Endothelial cell of umbilical vein (primary cell): ENCODE measurements around the gene PTGIR. TPM values are rescaled to one million over a fixed set of nuclear protein-coding genes. Genes with fewer than 3 reads are reported as not detected.

Experiments
- BruUV-seq: library from RNA; stranded (reverse); fragments of 400-500 nt; replicated peaks from 2 replicates; lab custom pipeline; 2021; lab: Mats Ljungman, UMichigan
- CTCF ChIA-PET: fragments of 300-600, 350-600 bp; sonication (Branson Sonifier 250); formaldehyde crosslinking; loops from one replicate; lab custom pipeline; 2021; ENCODE audit warnings: antibody characterized with exemption, inconsistent platforms; lab: Charles Lee
- POLR2A ChIA-PET: fragments of 300-600, 350-600 bp; sonication (Branson Sonifier 250); formaldehyde crosslinking; loops from one replicate; lab custom pipeline; 2021; ENCODE audit warnings: antibody characterized with exemption, inconsistent platforms; lab: Charles Lee
- DNase-seq: peaks from one replicate; pipeline ENCODE4 v3.0.0-alpha.2; 2011; ENCODE audit warnings: low read depth, low spot score
- FAIRE-seq: peaks from 2 replicates; lab custom pipeline; 2011; peaks lifted over from hg19 to GRCh38; lab: Jason Lieb, UNC
- H2AFZ ChIP-seq: 2 replicates; pipeline ENCODE4 v1.6.0; 2012; ENCODE audit warnings: low read depth, low read length, control low read depth, inconsistent platforms
- H3K27ac ChIP-seq: 2 replicates; pipeline ENCODE4 v1.5.1; 2011; ENCODE audit warnings: low read depth, mild to moderate bottlenecking, control low read depth, low read length, moderate library complexity; ENCODE audit not compliant: insufficient read depth
- H3K27me3 ChIP-seq, 2 experiments: 2 replicates each; pipeline versions ENCODE4 v1.6.0 to v1.6.1; 2011; ENCODE audit warnings: low read length in 2 of 2, mixed read lengths in 1 of 2; ENCODE audit not compliant: control insufficient read depth in 2 of 2, insufficient read depth in 2 of 2
- H3K36me3 ChIP-seq, 2 experiments: 2 replicates in 1 of 2; 3 replicates in 1 of 2; pipeline ENCODE4 v1.5.1; 2011; ENCODE audit warnings: low read length in 2 of 2, mild to moderate bottlenecking in 1 of 2, moderate library complexity in 1 of 2; ENCODE audit not compliant: control insufficient read depth in 2 of 2, insufficient read depth in 2 of 2; ENCODE audit errors: extremely low read depth in 1 of 2
- H3K4me1 ChIP-seq: 3 replicates; pipeline ENCODE4 v1.5.1; 2011; ENCODE audit warnings: mild to moderate bottlenecking, low read length; ENCODE audit not compliant: control insufficient read depth, insufficient read depth; ENCODE audit errors: extremely low read depth
- H3K4me2 ChIP-seq: 2 replicates; pipeline ENCODE4 v1.6.1; 2011; ENCODE audit warnings: low read length, control low read depth, mixed read lengths; ENCODE audit not compliant: insufficient read depth
- H3K4me3 ChIP-seq, 3 experiments: fragments of 200-600 bp in 1 of 3; sonication (generic), shearing (Covaris generic) in 1 of 3; replicated peaks in 1 of 3; 2 replicates each; pipeline ENCODE4 v1.5.1; 2011 to 2016; ENCODE audit warnings: control low read depth in 3 of 3, low read length in 3 of 3, mild to moderate bottlenecking in 2 of 3, inconsistent platforms in 1 of 3, low read depth in 1 of 3, moderate library complexity in 1 of 3; ENCODE audit not compliant: insufficient read depth in 1 of 3
- H3K79me2 ChIP-seq: 2 replicates; pipeline ENCODE4 v1.6.0; 2012; ENCODE audit warnings: low read length, inconsistent platforms; ENCODE audit not compliant: control insufficient read depth, insufficient read depth
- H3K9ac ChIP-seq: replicated peaks from 2 replicates; pipeline ENCODE3; 2011; ENCODE audit warnings: low read length, control low read depth; ENCODE audit not compliant: insufficient read depth; ENCODE audit errors: extremely low read depth
- H3K9me1 ChIP-seq: replicated peaks from 3 replicates; pipeline ENCODE4 v1.6.0; 2011; ENCODE audit warnings: mild to moderate bottlenecking, low read length; ENCODE audit not compliant: control insufficient read depth, insufficient read depth; ENCODE audit errors: extremely low read depth
- H3K9me3 ChIP-seq: replicated peaks from 2 replicates; pipeline ENCODE4 v1.5.1; 2012; ENCODE audit warnings: low read length, inconsistent platforms; ENCODE audit not compliant: control insufficient read depth, insufficient read depth
- H4K20me1 ChIP-seq: replicated peaks from 2 replicates; pipeline ENCODE3; 2011; ENCODE audit warnings: mild to moderate bottlenecking, low read length; ENCODE audit not compliant: control insufficient read depth, insufficient read depth; ENCODE audit errors: extremely low read depth
- GATA2 ChIP-seq: IDR thresholded peaks from 2 replicates; pipeline ENCODE4 v1.7.0; 2011; ENCODE audit warnings: low read depth, mild to moderate bottlenecking, moderate library complexity, mixed read lengths, low read length; ENCODE audit not compliant: insufficient read length, insufficient read depth
- JUN ChIP-seq: IDR thresholded peaks from 2 replicates; pipeline ENCODE4 v1.6.1; 2011; ENCODE audit warnings: borderline replicate concordance, low read depth; ENCODE audit not compliant: insufficient read length, insufficient read depth
- MYC ChIP-seq: IDR thresholded peaks from one replicate; pipeline ENCODE4 v1.6.1; 2011; ENCODE audit warnings: mild to moderate bottlenecking, low read depth, low read length
- POLR2A ChIP-seq: IDR thresholded peaks from 2 replicates; pipeline ENCODE4 v1.6.1; 2012; ENCODE audit warnings: low read depth, mild to moderate bottlenecking, control low read depth, low read length
- POLR2AphosphoS5 ChIP-seq: IDR thresholded peaks from 2 replicates; pipeline ENCODE4 v1.6.1; 2012; ENCODE audit warnings: low read depth, mild to moderate bottlenecking, control low read depth, low read length, moderate library complexity; ENCODE audit not compliant: insufficient read depth
- dilution Hi-C: fragments of 300-500 bp; cut with MboI; formaldehyde crosslinking; loops from one replicate; pipeline ENCODE4 v1.15.0; 2019; ENCODE audit warnings: low sequenced_read_pairs; ENCODE audit not compliant: extremely low pct_ligation_motif_present
- intact Hi-C: fragments of 100-400 bp; cut with micrococcal nuclease; formaldehyde crosslinking; loops from one replicate; pipeline ENCODE4 v1.10.0; 2022
- polyA plus RNA-seq, 4 experiments: library from polyadenylated mRNA; depleted of rRNA in 3 of 4; stranded (reverse) in 3 of 4; unstranded in 1 of 4; fragments of >200 nt; gene quantifications; 2 replicates each; pipeline versions ENCODE4 v1.2.1 to v1.2.3, GENCODE V29; 2011 to 2012; ENCODE audit warnings: missing spikeins in 1 of 4
- total RNA-seq: library from RNA; stranded (reverse); gene quantifications from 2 replicates; pipeline ENCODE4 v1.2.3, GENCODE V29; 2021
- TF ChIP-seq, protein P1 (sequence below), 2 donors: IDR thresholded peaks; 1 replicate in 1 of 2; 2 replicates in 1 of 2; pipeline ENCODE4 v1.5.1; 2011; ENCODE audit warnings: low read length in 2 of 2, mild to moderate bottlenecking in 2 of 2, moderate library complexity in 2 of 2, control low read depth in 1 of 2, inconsistent platforms in 1 of 2, low read depth in 1 of 2; ENCODE audit not compliant: insufficient read depth in 1 of 2; ENCODE audit errors: extremely low read depth in 1 of 2

Gene PTGIR
- total and polyA plus RNA-seq, 2 donors (not counting 3 experiments of a cell fraction or from before 2014, with no cell fraction given), result 0.55 to 2.7 TPM

GRCh38 chr19:46620267-46620666 lies 4.6 kb downstream of the PTGIR start:
- no TSS peak for BruUV-seq
- dilution Hi-C loops, result no loop called here
- ChIA-PET CTCF (interaction anchor here (1.0 to 13.9 kb wide), 2 partner anchors 44 to 107 kb away, joined by 3 to 422 read pairs; partner anchors contain the start of gene DACT3), POLR2A (no interaction called here)
- H2AFZ ChIP-seq, result no peak overlapping the region
- no peaks in the 10 kb centered on the region for H3K27me3 ChIP-seq
- TF ChIP-seq, protein P1, sequence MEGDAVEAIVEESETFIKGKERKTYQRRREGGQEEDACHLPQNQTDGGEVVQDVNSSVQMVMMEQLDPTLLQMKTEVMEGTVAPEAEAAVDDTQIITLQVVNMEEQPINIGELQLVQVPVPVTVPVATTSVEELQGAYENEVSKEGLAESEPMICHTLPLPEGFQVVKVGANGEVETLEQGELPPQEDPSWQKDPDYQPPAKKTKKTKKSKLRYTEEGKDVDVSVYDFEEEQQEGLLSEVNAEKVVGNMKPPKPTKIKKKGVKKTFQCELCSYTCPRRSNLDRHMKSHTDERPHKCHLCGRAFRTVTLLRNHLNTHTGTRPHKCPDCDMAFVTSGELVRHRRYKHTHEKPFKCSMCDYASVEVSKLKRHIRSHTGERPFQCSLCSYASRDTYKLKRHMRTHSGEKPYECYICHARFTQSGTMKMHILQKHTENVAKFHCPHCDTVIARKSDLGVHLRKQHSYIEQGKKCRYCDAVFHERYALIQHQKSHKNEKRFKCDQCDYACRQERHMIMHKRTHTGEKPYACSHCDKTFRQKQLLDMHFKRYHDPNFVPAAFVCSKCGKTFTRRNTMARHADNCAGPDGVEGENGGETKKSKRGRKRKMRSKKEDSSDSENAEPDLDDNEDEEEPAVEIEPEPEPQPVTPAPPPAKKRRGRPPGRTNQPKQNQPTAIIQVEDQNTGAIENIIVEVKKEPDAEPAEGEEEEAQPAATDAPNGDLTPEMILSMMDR (IDR thresholded peaks at IDR 0.05; ENCODE audit: extremely low read depth in 1 of 2, insufficient read depth in 1 of 2, low read depth in 1 of 2, low read length in 2 of 2), result no peak
- TF ChIP-seq MYC (no peak), POLR2AphosphoS5 (no peak), POLR2A (no peak), GATA2 (no peak), JUN (no peak)
- no peak for DNase-seq
- H3K9ac ChIP-seq, result no peak overlapping the region
- intact Hi-C loops, result no loop called here
- no peaks in the 10 kb centered on the region for H3K9me1 ChIP-seq
- no peaks in the 10 kb centered on the region for H3K9me3 ChIP-seq
- no peaks in the 10 kb centered on the region for H4K20me1 ChIP-seq
- H3K36me3 ChIP-seq, result no peaks in the 10 kb centered on the region
- no peak overlapping the region for H3K4me2 ChIP-seq
- peaks cover 5% of the 10 kb centered on the region for H3K4me1 ChIP-seq
- no peak overlapping the region for H3K27ac ChIP-seq
- H3K4me3 ChIP-seq, result no peak overlapping the region
- FAIRE-seq, result no peak
- H3K79me2 ChIP-seq, result no peaks in the 10 kb centered on the region
